Activated CD4-positive, alpha-beta T cell treated with anti-CD3 and anti-CD28 coated beads, Interleukin-2, amount 10 ng/mL, durations not matched to agents 7 days and 5 days (primary cell): ENCODE data around the gene C5. TPM values are rescaled to one million over a fixed set of nuclear protein-coding genes. Genes with fewer than 3 reads are reported as not detected.
A peak's percentile ranks its signal among the peaks of the same experiment; 100 is the strongest.

Experiments used
- CTCF ChIA-PET: fragments of 350-600 bp; sonication (Branson Sonifier 250); formaldehyde crosslinking; loops from one replicate; lab custom pipeline; 2021; ENCODE audit warnings: antibody characterized with exemption; lab: Charles Lee
- POLR2A ChIA-PET: fragments of 350-600 bp; sonication (Branson Sonifier 250); formaldehyde crosslinking; loops from one replicate; lab custom pipeline; 2021; ENCODE audit warnings: antibody characterized with exemption; lab: Charles Lee
- DNase-seq: peaks from one replicate; pipeline ENCODE4 v3.0.0-alpha.2; 2020
- H3K27ac Mint-ChIP-seq: one replicate; pipeline ENCODE4 v1.8.0; 2021; ENCODE audit warnings: mild to moderate bottlenecking, moderate library complexity, mixed read lengths
- H3K27me3 Mint-ChIP-seq: one replicate; pipeline ENCODE4 v1.8.0; 2021; ENCODE audit warnings: mixed read lengths
- H3K36me3 Mint-ChIP-seq: one replicate; pipeline ENCODE4 v1.8.0; 2021; ENCODE audit warnings: low read depth, mixed read lengths
- H3K4me1 Mint-ChIP-seq: one replicate; pipeline ENCODE4 v1.8.0; 2021; ENCODE audit warnings: mixed read lengths
- H3K4me3 Mint-ChIP-seq: one replicate; pipeline ENCODE4 v1.8.0; 2021; ENCODE audit warnings: mild to moderate bottlenecking, moderate library complexity, mixed read lengths
- H3K9me3 Mint-ChIP-seq: one replicate; pipeline ENCODE4 v1.8.0; 2021; ENCODE audit warnings: mixed read lengths
- total RNA-seq, 2 experiments: library from RNA; stranded (reverse); gene quantifications; one replicate each; pipeline ENCODE4 v1.2.3, GENCODE V29; 2021

Gene C5
- total RNA-seq, 2 experiments from 2014 or later = 2.4 to 2.8 TPM

DNA sequence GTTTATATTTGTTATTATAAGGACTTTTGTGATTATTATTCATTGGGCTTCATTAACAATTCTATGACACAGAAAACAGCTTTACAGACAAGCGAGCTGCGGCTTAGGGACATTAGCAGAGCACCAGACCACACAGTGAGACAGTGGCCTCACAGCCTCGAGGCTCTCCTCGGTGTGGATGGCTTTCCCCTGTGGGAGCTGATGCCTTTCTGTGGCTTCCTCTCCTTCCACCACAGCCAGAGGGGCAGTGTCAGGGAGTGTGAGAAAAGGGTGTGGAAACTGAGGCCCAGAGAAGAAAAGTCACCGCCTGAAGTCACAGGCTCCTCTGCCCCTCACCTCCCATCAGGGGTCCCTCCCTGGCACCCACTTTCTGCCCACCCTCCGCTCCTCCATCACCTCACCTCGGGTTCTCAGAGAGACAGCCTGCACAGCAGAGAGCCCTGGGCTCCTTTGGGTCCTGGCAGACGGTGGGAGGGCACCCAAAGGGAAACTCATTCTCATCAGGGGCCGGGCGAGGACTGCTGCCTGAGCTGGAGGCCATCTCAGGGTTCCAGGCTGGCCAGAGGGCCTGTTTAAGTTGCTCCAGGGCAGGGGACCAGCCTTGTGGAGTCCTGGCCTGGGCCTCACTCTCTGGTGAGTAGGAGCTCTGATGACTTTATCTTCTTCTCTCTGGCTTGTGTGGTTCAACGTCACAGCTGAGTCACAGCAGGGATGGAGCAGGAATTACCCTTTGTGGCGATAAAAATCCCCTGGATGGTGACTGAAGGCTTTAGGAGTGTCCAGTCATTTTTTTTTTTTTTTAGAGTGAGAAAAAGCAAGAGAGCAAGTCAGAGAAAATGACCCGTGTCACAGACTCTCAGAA lies 124.3 kb downstream of the C5 start:
- Mint-ChIP-seq H3K4me1 (peaks cover 84% of the 10 kb centered on the region), H3K27ac (peak overlapping the region; percentile 98), H3K27me3 (no peaks in the 10 kb centered on the region), H3K9me3 (no peaks in the 10 kb centered on the region), H3K4me3 (peak overlapping the region; percentile 92), H3K36me3 (peaks cover 66% of the 10 kb centered on the region)
- DNase-seq = peak; percentile 62
- ChIA-PET POLR2A (interaction anchor here (0.6 to 1.8 kb wide), 7 partner anchors 29 to 53 kb away, joined by 3 to 6 read pairs (median 3); partner anchors contain the start of gene PHF19), CTCF (interaction anchor here (0.6 to 2.2 kb wide), 6 partner anchors 9 to 52 kb away, joined by 3 to 10 read pairs (median 4); no protein-coding TSS in a partner anchor)

DNA sequence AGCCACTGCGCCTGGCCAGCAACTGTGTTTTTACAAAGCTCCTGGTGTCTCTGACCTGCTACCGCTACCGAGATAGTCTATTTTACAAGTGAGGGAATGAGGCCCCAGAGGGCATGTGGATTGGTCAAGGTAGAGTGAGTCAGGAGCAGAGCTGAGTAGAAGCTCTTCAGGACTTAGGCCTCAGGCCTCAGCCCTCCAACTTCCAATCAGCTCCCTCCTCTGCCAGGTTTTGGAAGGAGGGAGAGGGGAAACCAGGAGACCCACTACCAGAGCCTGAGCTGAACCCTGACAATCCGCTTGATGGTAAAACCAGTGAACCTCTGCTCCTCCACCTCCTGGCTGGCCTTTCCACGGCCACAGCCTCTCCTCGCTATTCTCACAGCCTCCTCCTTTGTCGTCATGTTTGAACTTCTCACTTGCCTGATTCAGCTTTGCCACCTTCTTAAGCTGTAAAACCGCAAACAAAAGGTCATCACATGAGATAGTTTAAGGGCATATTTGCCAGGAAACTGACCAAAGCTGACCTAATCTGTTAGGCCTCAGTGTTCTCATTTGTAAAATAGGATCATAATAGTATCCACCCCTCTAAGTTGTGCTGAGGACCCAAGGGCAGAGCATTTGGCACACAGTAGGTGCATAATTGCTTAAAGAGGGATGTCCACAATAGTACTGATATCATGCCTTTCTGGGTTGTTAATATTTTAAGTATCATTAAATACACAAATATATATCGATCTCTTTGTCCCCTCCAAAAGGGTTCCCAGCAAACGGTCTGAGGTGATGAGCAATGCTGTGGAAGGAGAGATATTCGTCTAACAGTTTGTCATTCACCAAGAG lies 125.2 kb downstream of the C5 start:
- POLR2A ChIA-PET = interaction anchor here (1.0 to 1.8 kb wide), 3 partner anchors 9 to 48 kb away, joined by 3 to 7 read pairs (median 6); partner anchors contain the start of gene PHF19

DNA sequence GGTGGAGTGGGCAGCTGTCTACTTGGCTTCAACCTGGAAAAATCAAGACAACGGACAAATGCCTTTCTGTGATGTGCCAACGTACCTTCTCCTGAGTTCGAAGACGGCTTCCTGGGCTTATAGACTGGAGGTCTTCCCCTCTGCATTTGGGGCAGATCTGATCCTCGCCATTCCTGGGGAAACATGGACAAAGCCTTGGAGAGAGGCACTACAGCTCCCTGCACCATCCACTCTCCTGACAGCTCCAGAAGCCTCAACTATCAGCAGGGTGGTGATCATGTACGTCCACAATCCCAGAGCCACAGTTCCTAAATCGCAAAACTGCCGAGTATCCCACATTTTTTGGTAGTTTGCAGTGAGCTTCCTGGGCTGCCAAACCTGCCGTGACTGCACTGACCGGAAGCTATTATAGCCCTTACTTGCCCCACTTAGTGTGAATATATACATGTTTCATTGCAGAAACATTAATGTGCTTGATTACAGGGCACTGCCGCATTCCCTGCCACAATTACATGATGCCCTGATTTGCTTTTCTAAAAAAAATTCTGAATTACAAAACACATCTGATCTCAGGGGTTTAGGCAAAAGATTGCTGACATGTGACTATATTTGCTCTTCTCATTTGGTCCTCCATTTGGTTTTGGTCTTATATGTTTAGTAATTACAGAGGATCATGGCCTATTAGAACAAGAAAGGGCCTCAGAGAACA lies 126.3 kb downstream of the C5 start:
- no peaks in the 10 kb centered on the region for H3K9me3 Mint-ChIP-seq
- H3K27ac Mint-ChIP-seq = peak overlapping the region; percentile 98
- CTCF ChIA-PET = interaction anchor here (0.9 to 1.9 kb wide), 5 partner anchors 11 to 54 kb away, joined by 3 to 10 read pairs (median 3); partner anchors contain the start of gene PHF19
- H3K27me3 Mint-ChIP-seq = no peaks in the 10 kb centered on the region
- DNase-seq = no peak
- POLR2A ChIA-PET = interaction anchor here (1.0 to 1.8 kb wide), 2 partner anchors 8 to 46 kb away, joined by 6 to 7 read pairs; partner anchors contain the start of gene PHF19
- H3K4me3 Mint-ChIP-seq = peak overlapping the region; percentile 92
- H3K36me3 Mint-ChIP-seq = peaks cover 80% of the 10 kb centered on the region
- H3K4me1 Mint-ChIP-seq = peaks cover 87% of the 10 kb centered on the region

More for the DNA sequence above, 125.2 kb downstream of the C5 start:
- no peaks in the 10 kb centered on the region for H3K27me3 Mint-ChIP-seq
- peak overlapping the region; percentile 92 for H3K4me3 Mint-ChIP-seq
- peaks cover 86% of the 10 kb centered on the region for H3K4me1 Mint-ChIP-seq
- peak overlapping the region; percentile 98 for H3K27ac Mint-ChIP-seq
- CTCF ChIA-PET = interaction anchor here (0.8 to 2.2 kb wide), 6 partner anchors 11 to 55 kb away, joined by 3 to 10 read pairs (median 4); no protein-coding TSS in a partner anchor
- H3K9me3 Mint-ChIP-seq = no peaks in the 10 kb centered on the region
- DNase-seq = no peak
- peaks cover 71% of the 10 kb centered on the region for H3K36me3 Mint-ChIP-seq

DNA sequence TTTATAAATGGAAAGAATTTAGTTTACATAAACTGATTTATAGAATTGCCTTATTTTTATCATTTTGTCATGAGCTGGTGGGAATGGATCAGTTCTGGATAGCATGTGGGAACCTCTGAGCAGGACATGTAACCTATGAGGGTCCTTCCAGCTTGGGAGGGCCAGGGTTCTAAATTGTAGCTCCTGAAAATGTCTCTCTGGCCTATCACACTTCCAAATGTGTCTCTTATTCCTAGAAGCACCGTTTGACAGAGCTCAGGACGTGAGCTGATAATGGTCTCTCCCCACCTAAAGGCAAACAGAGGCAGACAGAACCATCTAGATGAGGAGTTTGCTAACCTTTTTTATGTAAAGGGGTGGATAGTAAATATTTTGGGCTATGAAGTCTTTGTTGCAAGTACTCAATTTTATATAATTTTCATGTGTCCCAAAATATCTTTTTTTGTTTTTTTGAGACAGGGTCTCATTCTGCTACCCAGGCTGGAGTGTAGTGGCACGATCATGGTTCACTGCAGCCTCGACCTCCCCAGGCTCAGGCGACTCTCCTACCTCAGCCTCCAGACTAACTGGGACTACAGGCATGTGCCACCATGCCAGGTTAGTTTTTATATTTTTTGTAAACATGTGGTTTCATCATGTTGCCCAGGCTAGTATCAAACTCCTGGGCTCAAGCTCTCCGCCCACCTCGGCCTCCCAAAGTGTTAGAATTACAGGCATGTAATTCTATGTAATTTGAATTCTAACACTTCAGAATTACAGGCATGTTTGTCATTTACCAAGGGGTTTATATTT lies 127.5 kb downstream of the C5 start:
- Mint-ChIP-seq H3K36me3 (peaks cover 82% of the 10 kb centered on the region), H3K4me1 (peaks cover 87% of the 10 kb centered on the region), H3K27ac (peak overlapping the region; percentile 85), H3K9me3 (peaks cover 3% of the 10 kb centered on the region), H3K4me3 (peak overlapping the region; percentile 92), H3K27me3 (no peaks in the 10 kb centered on the region)
- ChIA-PET CTCF (interaction anchor here (0.6 to 2.6 kb wide), 7 partner anchors 9 to 45 kb away, joined by 3 to 11 read pairs (median 4); partner anchors contain the start of gene PHF19), POLR2A (interaction anchor here (0.5 kb wide), 1 partner anchor 14 kb away, joined by 3 read pairs; no protein-coding TSS in a partner anchor)
- DNase-seq = no peak

DNA sequence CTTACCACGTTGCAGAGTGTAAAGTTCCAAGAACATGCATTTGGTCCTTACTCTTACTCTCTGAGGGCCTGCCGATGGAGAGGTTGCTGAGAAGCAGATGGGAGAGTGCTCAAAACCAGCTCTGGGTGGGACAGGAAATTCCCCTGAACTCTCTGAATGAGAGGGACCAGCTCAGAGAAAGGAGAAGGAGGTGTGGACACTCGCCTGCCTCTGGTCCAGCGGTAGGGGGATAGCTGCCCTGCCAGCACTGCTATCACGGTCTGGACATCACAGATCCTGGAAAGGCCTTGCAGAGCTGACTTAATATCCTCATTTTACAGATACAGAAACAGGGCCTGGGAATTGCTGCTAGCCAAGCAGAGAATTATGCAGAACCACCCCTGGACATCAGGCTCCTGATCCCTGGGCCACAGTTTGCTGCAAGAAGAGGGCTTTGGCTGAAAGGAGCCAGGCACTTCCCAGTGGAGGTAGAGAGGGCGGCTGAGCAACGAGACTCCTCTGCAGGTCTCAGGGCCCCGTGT lies 128.4 kb downstream of the C5 start:
- Mint-ChIP-seq H3K4me3 (peak overlapping the region; percentile 92), H3K9me3 (peaks cover 7% of the 10 kb centered on the region), H3K36me3 (peaks cover 88% of the 10 kb centered on the region), H3K4me1 (peaks cover 87% of the 10 kb centered on the region), H3K27ac (peak overlapping the region; percentile 85), H3K27me3 (no peaks in the 10 kb centered on the region)
- ChIA-PET POLR2A (interaction anchor here (0.5 kb wide), 1 partner anchor 22 kb away, joined by 6 read pairs; no protein-coding TSS in a partner anchor), CTCF (interaction anchor here (0.6 to 2.6 kb wide), 7 partner anchors 8 to 201 kb away, joined by 3 to 11 read pairs (median 4); no protein-coding TSS in a partner anchor)
- no peak for DNase-seq

DNA sequence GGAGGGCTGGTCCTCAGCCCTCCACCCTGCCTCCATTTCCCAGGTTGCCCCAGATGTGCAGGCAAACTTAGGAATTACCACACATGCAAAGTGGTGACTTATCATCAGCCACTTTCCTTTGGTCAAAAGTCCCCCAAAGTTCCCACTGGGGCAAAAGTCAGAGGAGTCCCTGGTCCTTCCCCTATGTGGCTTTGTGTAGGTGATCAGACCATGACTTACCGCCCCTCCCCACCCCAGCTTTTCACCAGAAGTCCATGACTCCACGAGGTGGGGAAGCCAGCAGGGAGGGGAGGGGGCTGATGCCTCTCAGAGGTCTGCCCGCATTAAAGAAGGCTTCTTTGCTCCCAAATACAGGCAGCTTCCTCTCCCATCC lies 129.3 kb downstream of the C5 start:
- ChIA-PET POLR2A (no interaction called here), CTCF (interaction anchor here (0.9 to 2.6 kb wide), 7 partner anchors 7 to 31 kb away, joined by 3 to 11 read pairs (median 4); no protein-coding TSS in a partner anchor)
- H3K9me3 Mint-ChIP-seq = peaks cover 7% of the 10 kb centered on the region
- peak overlapping the region; percentile 92 for H3K4me3 Mint-ChIP-seq
- H3K4me1 Mint-ChIP-seq = peaks cover 91% of the 10 kb centered on the region
- peak overlapping the region; percentile 85 for H3K27ac Mint-ChIP-seq
- no peaks in the 10 kb centered on the region for H3K27me3 Mint-ChIP-seq
- no peak for DNase-seq
- peaks cover 91% of the 10 kb centered on the region for H3K36me3 Mint-ChIP-seq

DNA sequence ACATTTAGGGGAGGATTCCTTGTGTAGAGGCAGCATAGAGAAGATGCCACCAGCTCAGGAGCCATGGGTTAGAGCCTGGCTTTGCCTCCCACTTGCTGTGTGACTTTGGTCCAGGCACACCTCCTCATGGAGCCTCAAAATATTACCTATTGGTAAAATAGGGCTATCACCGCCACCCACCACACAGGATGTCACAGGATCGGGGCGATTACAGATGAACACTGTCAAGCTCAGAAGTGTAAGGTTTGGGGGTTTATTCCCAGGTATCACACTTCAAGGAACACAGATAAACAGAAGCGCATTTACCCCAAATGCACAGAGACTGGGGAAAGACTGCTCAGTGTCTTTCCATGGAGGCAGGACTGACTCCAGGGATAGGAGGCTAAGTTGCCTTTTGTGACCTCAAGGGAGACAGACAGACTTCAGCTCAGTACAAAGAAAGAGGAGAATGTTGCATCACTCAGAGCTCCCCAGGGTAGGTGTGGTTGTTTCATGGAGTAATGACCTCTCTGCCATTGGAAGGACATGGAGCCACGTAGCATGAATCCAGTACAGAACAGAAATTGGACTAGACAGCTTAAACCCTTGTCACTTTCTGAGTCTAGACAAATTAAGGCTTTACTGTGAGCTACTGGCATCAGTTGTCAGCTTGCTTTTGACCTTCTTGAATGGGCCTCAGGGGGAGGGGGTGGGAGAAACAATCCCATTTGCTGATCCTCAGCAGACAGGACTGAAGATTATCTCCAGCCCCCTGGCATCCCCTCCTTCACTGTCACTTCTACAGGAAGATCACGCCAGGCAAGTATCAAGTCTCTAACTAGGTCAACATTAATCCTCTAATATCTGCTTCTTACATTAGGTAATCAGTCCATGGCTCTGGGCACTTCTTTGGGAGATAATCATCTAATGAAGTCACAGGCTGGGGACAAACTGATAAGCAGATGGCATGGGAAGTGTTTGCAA lies 130.0 kb downstream of the C5 start:
- peak overlapping the region; percentile 85 for H3K27ac Mint-ChIP-seq
- peaks cover 7% of the 10 kb centered on the region for H3K9me3 Mint-ChIP-seq
- peaks cover 88% of the 10 kb centered on the region for H3K36me3 Mint-ChIP-seq
- CTCF ChIA-PET = interaction anchor here (0.9 to 1.7 kb wide), 5 partner anchors 13 to 31 kb away, joined by 3 to 8 read pairs (median 3); no protein-coding TSS in a partner anchor
- H3K4me3 Mint-ChIP-seq = peak overlapping the region; percentile 92
- peaks cover 88% of the 10 kb centered on the region for H3K4me1 Mint-ChIP-seq
- POLR2A ChIA-PET = interaction anchor here (1.2 kb wide), 1 partner anchor 23 kb away, joined by 3 read pairs; no protein-coding TSS in a partner anchor
- H3K27me3 Mint-ChIP-seq = no peaks in the 10 kb centered on the region
- DNase-seq = no peak

DNA sequence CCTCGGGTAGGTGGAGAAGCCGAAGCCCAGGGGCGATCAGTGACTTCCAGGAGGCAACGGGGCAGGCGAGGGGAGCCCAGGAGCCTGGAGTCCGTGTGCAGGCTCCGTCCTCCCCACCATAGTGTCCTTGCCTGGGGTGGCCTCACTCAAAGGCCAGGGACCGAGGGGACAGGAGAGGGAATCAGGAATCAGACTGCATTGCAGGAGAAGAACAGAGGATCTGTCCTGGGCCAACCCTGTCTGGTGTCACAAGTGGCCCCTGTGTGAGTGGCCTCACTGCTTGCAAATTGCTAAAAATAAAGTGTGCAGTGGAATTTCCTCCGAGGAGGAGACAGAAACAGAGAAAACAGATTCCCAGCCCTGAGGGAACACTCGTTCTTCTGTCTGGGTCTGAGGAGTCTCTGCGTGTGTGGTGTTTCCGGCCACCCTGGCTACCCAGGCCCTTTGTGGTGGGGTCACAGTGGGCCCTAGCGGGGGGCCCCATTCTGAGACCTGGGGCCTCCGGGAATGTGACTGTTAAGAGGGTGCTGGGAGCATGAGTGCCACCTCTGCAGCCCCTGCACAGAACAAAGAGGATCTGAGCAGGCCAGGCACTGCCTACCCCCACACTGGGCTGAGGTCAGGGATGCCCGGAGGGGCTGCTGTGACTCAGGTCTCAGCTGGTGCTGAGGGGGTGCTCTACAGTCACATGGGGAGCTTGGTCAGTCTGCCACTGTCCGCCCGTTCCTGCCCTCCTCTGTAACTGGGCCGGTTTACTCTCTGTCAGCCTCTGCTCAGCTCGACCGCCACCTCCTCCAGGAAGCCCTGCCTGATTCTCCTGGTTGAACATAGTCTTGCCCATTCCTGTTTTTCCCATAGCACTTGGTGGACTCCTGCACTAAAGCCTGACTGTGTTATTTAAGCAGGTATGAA lies 130.9 kb downstream of the C5 start:
- peaks cover 87% of the 10 kb centered on the region for H3K4me1 Mint-ChIP-seq
- ChIA-PET CTCF (interaction anchor here (0.9 to 1.7 kb wide), 3 partner anchors 15 to 30 kb away, joined by 3 to 8 read pairs (median 5); no protein-coding TSS in a partner anchor), POLR2A (interaction anchor here (1.2 kb wide), 1 partner anchor 22 kb away, joined by 3 read pairs; no protein-coding TSS in a partner anchor)
- H3K36me3 Mint-ChIP-seq = peaks cover 88% of the 10 kb centered on the region
- no peak for DNase-seq
- peak overlapping the region; percentile 85 for H3K27ac Mint-ChIP-seq
- peaks cover 7% of the 10 kb centered on the region for H3K9me3 Mint-ChIP-seq
- peak overlapping the region; percentile 92 for H3K4me3 Mint-ChIP-seq
- H3K27me3 Mint-ChIP-seq = no peaks in the 10 kb centered on the region
